ENCODE results near the gene ALX1.

The ALX1 gene

GRCh38 chr12:85278598-85279448 lies 1.2 kb upstream of the ALX1 start:
- ChIA-PET CTCF (interaction anchor here (1.5 to 1.8 kb wide), 2 partner anchors 8 to 30 kb away, joined by 3 to 6 read pairs; no protein-coding TSS in a partner anchor), POLR2A (no interaction called here)
- peak in 1 of 3 donors; percentile 26 for DNase-seq
- Histone ChIP-seq H3K9me3 (ENCODE audit: control extremely low read depth in 1 of 5, control insufficient read depth in 4 of 5, insufficient read depth in 2 of 5, low read depth in 1 of 5, low read length in 4 of 5) (peaks cover 0 to 3% (median 0%) of the 10 kb centered on the region in 5 experiments), H3K36me3 (ENCODE audit: control insufficient read depth in 4 of 4, insufficient read depth in 4 of 4, low read length in 3 of 4) (no peaks in the 10 kb centered on the region), H3K27ac (ENCODE audit: insufficient read depth in 1 of 2, low read depth in 1 of 2, low read length in 2 of 2, poor library complexity in 1 of 2, severe bottlenecking in 2 of 2) (no peak overlapping the region), H3K27me3 (replicated peaks in 2 of 5; ENCODE audit: control insufficient read depth in 4 of 5, insufficient read depth in 5 of 5, low read length in 4 of 5) (peaks cover 37 to 98% (median 73%) of the 10 kb centered on the region in 5 experiments), H3K4me3 (ENCODE audit: control insufficient read depth in 1 of 7, extremely low read depth in 1 of 7, insufficient read depth in 4 of 7, low read depth in 2 of 7, low read length in 6 of 7) (no peak overlapping the region), H3K4me1 (ENCODE audit: control extremely low read depth in 1 of 4, control insufficient read depth in 4 of 4, insufficient read depth in 4 of 4, low read length in 3 of 4) (peaks cover 0 to 13% (median 9%) of the 10 kb centered on the region in 4 experiments)
- WGBS (ENCODE audit: insufficient coverage): 12% methylated on average over 24 of the region's 37 CpGs

- ChIA-PET CTCF (no interaction called here), POLR2A (no interaction called here)
- peak overlapping the region in 3 of 7 experiments; percentile 17 to 55 (median 48) for H3K4me3 ChIP-seq (ENCODE audit: control insufficient read depth in 1 of 7, extremely low read depth in 1 of 7, insufficient read depth in 4 of 7, low read depth in 2 of 7, low read length in 6 of 7)
- peaks cover 33 to 96% (median 68%) of the 10 kb centered on the region in 5 experiments for H3K27me3 ChIP-seq (replicated peaks in 2 of 5; ENCODE audit: control insufficient read depth in 4 of 5, insufficient read depth in 5 of 5, low read length in 4 of 5)
- H3K4me1 ChIP-seq (ENCODE audit: control extremely low read depth in 1 of 4, control insufficient read depth in 4 of 4, insufficient read depth in 4 of 4, low read length in 3 of 4): peaks cover 0 to 13% (median 9%) of the 10 kb centered on the region in 4 experiments
- H3K27ac ChIP-seq (ENCODE audit: insufficient read depth in 1 of 2, low read depth in 1 of 2, low read length in 2 of 2, poor library complexity in 1 of 2, severe bottlenecking in 2 of 2): no peak overlapping the region
- peaks cover 0 to 3% (median 0%) of the 10 kb centered on the region in 5 experiments for H3K9me3 ChIP-seq (ENCODE audit: control extremely low read depth in 1 of 5, control insufficient read depth in 4 of 5, insufficient read depth in 2 of 5, low read depth in 1 of 5, low read length in 4 of 5)
- under 1% methylated on average over 39 of the region's 44 CpGs for WGBS (ENCODE audit: insufficient coverage)
- H3K36me3 ChIP-seq (ENCODE audit: control insufficient read depth in 4 of 4, insufficient read depth in 4 of 4, low read length in 3 of 4): no peaks in the 10 kb centered on the region
- peak in 1 of 3 donors; percentile 34 for DNase-seq
Observed at GRCh38 chr12:85279449-85280164, 413 bp upstream of the ALX1 start.

- CTCF ChIA-PET: interaction anchor here (0.6 kb wide), 1 partner anchor 665 kb away, joined by 3 read pairs; no protein-coding TSS in a partner anchor
- WGBS (ENCODE audit: insufficient coverage): 0% methylated on average over 6 of the region's 15 CpGs
- Histone ChIP-seq H3K27me3 (replicated peaks in 2 of 5; ENCODE audit: control insufficient read depth in 4 of 5, insufficient read depth in 5 of 5, low read length in 4 of 5) (peaks cover 34 to 96% (median 62%) of the 10 kb centered on the region in 5 experiments), H3K9me3 (ENCODE audit: control extremely low read depth in 1 of 5, control insufficient read depth in 4 of 5, insufficient read depth in 2 of 5, low read depth in 1 of 5, low read length in 4 of 5) (peaks cover 0 to 3% (median 0%) of the 10 kb centered on the region in 5 experiments), H3K27ac (ENCODE audit: insufficient read depth in 1 of 2, low read depth in 1 of 2, low read length in 2 of 2, poor library complexity in 1 of 2, severe bottlenecking in 2 of 2) (no peak overlapping the region), H3K4me3 (ENCODE audit: control insufficient read depth in 1 of 7, extremely low read depth in 1 of 7, insufficient read depth in 4 of 7, low read depth in 2 of 7, low read length in 6 of 7) (peak overlapping the region in 1 of 7 experiments; percentile 55), H3K36me3 (ENCODE audit: control insufficient read depth in 4 of 4, insufficient read depth in 4 of 4, low read length in 3 of 4) (no peaks in the 10 kb centered on the region), H3K4me1 (ENCODE audit: control extremely low read depth in 1 of 4, control insufficient read depth in 4 of 4, insufficient read depth in 4 of 4, low read length in 3 of 4) (peaks cover 0 to 10% (median 9%) of the 10 kb centered on the region in 4 experiments)
- POLR2A ChIA-PET: interaction anchor here (0.7 kb wide), 1 partner anchor 637 kb away, joined by 3 read pairs; no protein-coding TSS in a partner anchor
- DNase-seq: peak in 1 of 3 donors; percentile 22
Observed at GRCh38 chr12:85280984-85281630, 1.1 kb downstream of the ALX1 start.

- Histone ChIP-seq H3K36me3 (ENCODE audit: control insufficient read depth in 4 of 4, insufficient read depth in 4 of 4, low read length in 3 of 4) (no peaks in the 10 kb centered on the region), H3K4me1 (ENCODE audit: control extremely low read depth in 1 of 4, control insufficient read depth in 4 of 4, insufficient read depth in 4 of 4, low read length in 3 of 4) (peaks cover 0 to 10% (median 9%) of the 10 kb centered on the region in 4 experiments), H3K27me3 (replicated peaks in 2 of 5; ENCODE audit: control insufficient read depth in 4 of 5, insufficient read depth in 5 of 5, low read length in 4 of 5) (peaks cover 30 to 96% (median 60%) of the 10 kb centered on the region in 5 experiments), H3K27ac (ENCODE audit: insufficient read depth in 1 of 2, low read depth in 1 of 2, low read length in 2 of 2, poor library complexity in 1 of 2, severe bottlenecking in 2 of 2) (no peak overlapping the region), H3K9me3 (ENCODE audit: control extremely low read depth in 1 of 5, control insufficient read depth in 4 of 5, insufficient read depth in 2 of 5, low read depth in 1 of 5, low read length in 4 of 5) (peaks cover 0 to 3% (median 0%) of the 10 kb centered on the region in 5 experiments), H3K4me3 (ENCODE audit: control insufficient read depth in 1 of 7, extremely low read depth in 1 of 7, insufficient read depth in 4 of 7, low read depth in 2 of 7, low read length in 6 of 7) (no peak overlapping the region)
- ChIA-PET POLR2A (interaction anchor here (0.7 kb wide), 1 partner anchor 636 kb away, joined by 3 read pairs; no protein-coding TSS in a partner anchor), CTCF (interaction anchor here (0.6 kb wide), 1 partner anchor 665 kb away, joined by 3 read pairs; no protein-coding TSS in a partner anchor)
- 16% methylated on average over 4 of the region's 11 CpGs for WGBS (ENCODE audit: insufficient coverage)
- DNase-seq: peak in 1 of 3 donors; percentile 8
Observed at GRCh38 chr12:85281636-85282312, 1.8 kb downstream of the ALX1 start.

GRCh38 chr12:85283560-85283959 lies 3.5 kb downstream of the ALX1 start:
- Histone ChIP-seq H3K4me3 (ENCODE audit: control insufficient read depth in 1 of 7, extremely low read depth in 1 of 7, insufficient read depth in 4 of 7, low read depth in 2 of 7, low read length in 6 of 7) (no peak overlapping the region), H3K36me3 (ENCODE audit: control insufficient read depth in 4 of 4, insufficient read depth in 4 of 4, low read length in 3 of 4) (no peaks in the 10 kb centered on the region), H3K27ac (ENCODE audit: insufficient read depth in 1 of 2, low read depth in 1 of 2, low read length in 2 of 2, poor library complexity in 1 of 2, severe bottlenecking in 2 of 2) (no peak overlapping the region), H3K27me3 (replicated peaks in 2 of 5; ENCODE audit: control insufficient read depth in 4 of 5, insufficient read depth in 5 of 5, low read length in 4 of 5) (peaks cover 20 to 90% (median 43%) of the 10 kb centered on the region in 5 experiments), H3K4me1 (ENCODE audit: control extremely low read depth in 1 of 4, control insufficient read depth in 4 of 4, insufficient read depth in 4 of 4, low read length in 3 of 4) (peaks cover 0 to 10% (median 9%) of the 10 kb centered on the region in 4 experiments), H3K9me3 (ENCODE audit: control extremely low read depth in 1 of 5, control insufficient read depth in 4 of 5, insufficient read depth in 2 of 5, low read depth in 1 of 5, low read length in 4 of 5) (peaks cover 0 to 3% (median 0%) of the 10 kb centered on the region in 5 experiments)
- ChIA-PET CTCF (no interaction called here), POLR2A (no interaction called here)
- no peak for DNase-seq
- 56% methylated on average over 4 of the region's 6 CpGs for WGBS (ENCODE audit: insufficient coverage)

GRCh38 chr12:85296362-85296761 lies 16.3 kb downstream of the ALX1 start:
- no peaks in the 10 kb centered on the region for H3K9me3 ChIP-seq (ENCODE audit: control extremely low read depth in 1 of 5, control insufficient read depth in 4 of 5, insufficient read depth in 2 of 5, low read depth in 1 of 5, low read length in 4 of 5)
- no peak overlapping the region for H3K4me3 ChIP-seq (ENCODE audit: control insufficient read depth in 1 of 7, extremely low read depth in 1 of 7, insufficient read depth in 4 of 7, low read depth in 2 of 7, low read length in 6 of 7)
- H3K27ac ChIP-seq (ENCODE audit: insufficient read depth in 1 of 2, low read depth in 1 of 2, low read length in 2 of 2, poor library complexity in 1 of 2, severe bottlenecking in 2 of 2): no peak overlapping the region
- H3K36me3 ChIP-seq (ENCODE audit: control insufficient read depth in 4 of 4, insufficient read depth in 4 of 4, low read length in 3 of 4): no peaks in the 10 kb centered on the region
- 92% methylated on average over 2 of the region's 3 CpGs for WGBS (ENCODE audit: insufficient coverage)
- peaks cover 0 to 63% (median 8%) of the 10 kb centered on the region in 5 experiments for H3K27me3 ChIP-seq (replicated peaks in 2 of 5; ENCODE audit: control insufficient read depth in 4 of 5, insufficient read depth in 5 of 5, low read length in 4 of 5)
- CTCF ChIA-PET: no interaction called here
- DNase-seq: no peak
- H3K4me1 ChIP-seq (ENCODE audit: control extremely low read depth in 1 of 4, control insufficient read depth in 4 of 4, insufficient read depth in 4 of 4, low read length in 3 of 4): peaks cover 0 to 3% (median 0%) of the 10 kb centered on the region in 4 experiments
- POLR2A ChIA-PET: no interaction called here

Data from common myeloid progenitor, CD34-positive (primary cell).